ENCODE data around the gene OPN4. TPM values are rescaled to one million over a fixed set of nuclear protein-coding genes. Genes with fewer than 3 reads are reported as not detected.

The OPN4 gene
- total RNA-seq, 1 experiment from 2014 or later, result not detected

DNA sequence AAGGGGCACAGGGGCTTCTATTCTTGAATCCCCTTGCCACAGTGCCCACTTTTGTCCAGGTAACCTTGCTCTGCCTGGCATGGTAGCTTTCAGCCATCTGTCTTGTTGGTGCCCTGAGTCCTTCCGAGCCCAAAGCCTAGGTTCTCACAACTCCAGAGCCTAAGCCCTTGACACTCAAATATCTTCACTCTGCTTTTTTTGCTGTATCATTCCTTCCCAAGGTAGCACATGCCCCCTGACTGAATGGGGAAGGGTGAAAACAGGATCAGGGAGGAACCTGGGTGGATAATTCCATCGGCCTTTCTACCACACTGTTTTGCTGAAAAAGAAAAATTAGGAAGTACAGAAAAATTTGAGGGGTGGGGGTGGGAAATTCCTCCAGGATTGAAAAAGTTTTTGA is 51.6 kb downstream of the OPN4 start:
- H3K79me2 ChIP-seq (ENCODE audit: low read length), result no peaks in the 10 kb centered on the region
- no peak overlapping the region for H3K4me2 ChIP-seq (ENCODE audit: low read length)
- CTCF ChIA-PET, result no interaction called here
- no peaks in the 10 kb centered on the region for H3K27me3 ChIP-seq (ENCODE audit: low read length)
- no peaks in the 10 kb centered on the region for H3F3A ChIP-seq (ENCODE audit: low read length, unreplicated experiment)
- no peaks in the 10 kb centered on the region for H3K9me2 ChIP-seq (replicated peaks; ENCODE audit: low read length)
- ATAC-seq (no peak), DNase-seq (no peak)
- no peaks in the 10 kb centered on the region for H3K36me3 ChIP-seq (ENCODE audit: low read depth, low read length)
- peaks cover 3% of the 10 kb centered on the region; the same call in 1 of the 2 replicates for H3K4me1 ChIP-seq (ENCODE audit: insufficient read depth, low read length)
- no peak overlapping the region for H2AFZ ChIP-seq (ENCODE audit: low read length)
- BruUV-seq (replicated peaks), result no TSS peak
- intact Hi-C loops (cut with micrococcal nuclease), result no loop called here
- no peak overlapping the region for H3K27ac ChIP-seq (ENCODE audit: low read length)
- H3K9me3 ChIP-seq (ENCODE audit: low read length), result no peaks in the 10 kb centered on the region
- no peak overlapping the region for H3K9ac ChIP-seq (ENCODE audit: low read length)
- H4K20me1 ChIP-seq (ENCODE audit: low read length), result no peaks in the 10 kb centered on the region
- H3K4me3 ChIP-seq (ENCODE audit: low read length), result no peak overlapping the region
- no peak for TF ChIP-seq EZH2phosphoT487 (IDR thresholded peaks at IDR 0.05; ENCODE audit: borderline replicate concordance, low read length)
- no peak for TF ChIP-seq EZH2 (IDR thresholded peaks at IDR 0.05; ENCODE audit: low read length, unreplicated experiment)
- TF ChIP-seq CTCF (conservative IDR thresholded peaks at IDR 0.05; ENCODE audit: low read depth, low read length), result no peak
- POLR2A ChIA-PET (ENCODE audit: unreplicated experiment), result no interaction called here

- intact Hi-C loops (cut with micrococcal nuclease), result no loop called here
- no peak overlapping the region for H3K27ac ChIP-seq (ENCODE audit: low read length)
- DNase-seq, result no peak
- ChIA-PET POLR2A (ENCODE audit: unreplicated experiment) (no interaction called here), CTCF (no interaction called here)
- ATAC-seq, result no peak
- H3K9ac ChIP-seq (ENCODE audit: low read length), result no peak overlapping the region
- H3K4me2 ChIP-seq (ENCODE audit: low read length), result no peak overlapping the region
- no TSS peak for BruUV-seq (replicated peaks)
- no peaks in the 10 kb centered on the region for H3K27me3 ChIP-seq (ENCODE audit: low read length)
- H3K4me3 ChIP-seq (ENCODE audit: low read length), result no peak overlapping the region
- no peaks in the 10 kb centered on the region for H3F3A ChIP-seq (ENCODE audit: low read length, unreplicated experiment)
- no peaks in the 10 kb centered on the region for H3K9me2 ChIP-seq (replicated peaks; ENCODE audit: low read length)
- TF ChIP-seq CTCF (conservative IDR thresholded peaks at IDR 0.05; ENCODE audit: low read depth, low read length) (no peak), EZH2phosphoT487 (IDR thresholded peaks at IDR 0.05; ENCODE audit: borderline replicate concordance, low read length) (no peak), EZH2 (IDR thresholded peaks at IDR 0.05; ENCODE audit: low read length, unreplicated experiment) (no peak)
- no peak overlapping the region for H2AFZ ChIP-seq (ENCODE audit: low read length)
- H3K79me2 ChIP-seq (ENCODE audit: low read length), result no peaks in the 10 kb centered on the region
- no peaks in the 10 kb centered on the region for H3K9me3 ChIP-seq (ENCODE audit: low read length)
- no peaks in the 10 kb centered on the region for H4K20me1 ChIP-seq (ENCODE audit: low read length)
- H3K36me3 ChIP-seq (ENCODE audit: low read depth, low read length), result no peaks in the 10 kb centered on the region
- H3K4me1 ChIP-seq (ENCODE audit: insufficient read depth, low read length), result peaks cover 4% of the 10 kb centered on the region; the same call in 1 of the 2 replicates
These were observed 52.1 kb downstream of the OPN4 start for GRCh38 chr10:86706401-86706841.

DNA sequence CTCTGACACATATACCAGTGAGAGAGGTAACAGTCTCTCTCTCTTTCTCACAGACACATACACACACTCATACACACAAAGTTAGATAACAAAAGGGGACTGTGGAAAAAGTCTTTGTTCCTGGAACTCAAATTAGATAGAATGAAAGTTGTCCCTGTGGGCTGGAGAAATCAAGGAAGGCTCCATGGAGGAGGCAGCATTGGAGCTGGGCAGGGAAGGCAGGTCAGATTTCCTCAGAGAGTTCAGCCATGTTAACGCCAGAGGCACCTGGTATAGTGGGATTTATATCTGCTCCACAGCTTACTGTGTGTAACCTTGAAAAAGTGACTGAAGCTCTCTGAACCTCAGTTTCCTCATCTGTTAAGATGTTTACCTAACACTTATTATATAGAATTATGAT is 52.6 kb downstream of the OPN4 start:
- DNase-seq (no peak), ATAC-seq (no peak)
- no peaks in the 10 kb centered on the region for H3K36me3 ChIP-seq (ENCODE audit: low read depth, low read length)
- H3K4me1 ChIP-seq (ENCODE audit: insufficient read depth, low read length), result peaks cover 5% of the 10 kb centered on the region
- no peak overlapping the region for H3K4me2 ChIP-seq (ENCODE audit: low read length)
- no peaks in the 10 kb centered on the region for H4K20me1 ChIP-seq (ENCODE audit: low read length)
- H3K79me2 ChIP-seq (ENCODE audit: low read length), result no peaks in the 10 kb centered on the region
- no peaks in the 10 kb centered on the region for H3K9me2 ChIP-seq (replicated peaks; ENCODE audit: low read length)
- H2AFZ ChIP-seq (ENCODE audit: low read length), result no peak overlapping the region
- H3K4me3 ChIP-seq (ENCODE audit: low read length), result no peak overlapping the region
- ChIA-PET CTCF (no interaction called here), POLR2A (ENCODE audit: unreplicated experiment) (no interaction called here)
- H3K9me3 ChIP-seq (ENCODE audit: low read length), result no peaks in the 10 kb centered on the region
- no TSS peak for BruUV-seq (replicated peaks)
- H3K27me3 ChIP-seq (ENCODE audit: low read length), result no peaks in the 10 kb centered on the region
- TF ChIP-seq EZH2phosphoT487 (IDR thresholded peaks at IDR 0.05; ENCODE audit: borderline replicate concordance, low read length) (no peak), EZH2 (IDR thresholded peaks at IDR 0.05; ENCODE audit: low read length, unreplicated experiment) (no peak), CTCF (conservative IDR thresholded peaks at IDR 0.05; ENCODE audit: low read depth, low read length) (no peak)
- no peak overlapping the region for H3K27ac ChIP-seq (ENCODE audit: low read length)
- intact Hi-C loops (cut with micrococcal nuclease), result no loop called here
- no peaks in the 10 kb centered on the region for H3F3A ChIP-seq (ENCODE audit: low read length, unreplicated experiment)
- H3K9ac ChIP-seq (ENCODE audit: low read length), result no peak overlapping the region

Measured in PC-3 (cell line).